CD8-positive, alpha-beta memory T cell (primary cell): ENCODE measurements around the gene KMT2E. TPM values are rescaled to one million over a fixed set of nuclear protein-coding genes. Genes with fewer than 3 reads are reported as not detected.
"Not testable (repeated sequence)": the region's sequence is repeated elsewhere in the genome, so short reads cannot be mapped to it uniquely, and the experiment has no call there.

Experiments used
- CTCF ChIA-PET: fragments of 350-600 bp; sonication (Branson Sonifier 250); formaldehyde crosslinking; loops from one replicate; lab custom pipeline; 2021; ENCODE audit warnings: antibody characterized with exemption; lab: Charles Lee
- POLR2A ChIA-PET: fragments of 350-600 bp; sonication (Branson Sonifier 250); formaldehyde crosslinking; loops from one replicate; lab custom pipeline; 2021; ENCODE audit warnings: antibody characterized with exemption; lab: Charles Lee
- DNase-seq, 5 donors: peaks; one replicate each; pipeline versions ENCODE4 v3.0.0 to v3.0.0-alpha.2; 2020 to 2022; ENCODE audit warnings: mixed read lengths in 1 of 5
- H3K27ac ChIP-seq: one replicate; pipeline ENCODE4 v1.7.0; 2013; ENCODE audit warnings: low read depth, mild to moderate bottlenecking, low read length, moderate library complexity
- H3K27me3 ChIP-seq: 2 replicates; pipeline ENCODE4 v1.7.0; 2013; ENCODE audit warnings: low read length, mild to moderate bottlenecking; ENCODE audit not compliant: insufficient read depth, poor library complexity, severe bottlenecking
- H3K36me3 ChIP-seq: 2 replicates; pipeline ENCODE4 v1.7.0; 2013; ENCODE audit warnings: mild to moderate bottlenecking, low read length, moderate library complexity; ENCODE audit not compliant: insufficient read depth
- H3K4me1 ChIP-seq: 2 replicates; pipeline ENCODE4 v1.7.0; 2013; ENCODE audit warnings: mild to moderate bottlenecking, low read length, moderate library complexity; ENCODE audit not compliant: insufficient read depth
- H3K4me3 ChIP-seq: 2 replicates; pipeline ENCODE4 v1.7.0; 2013; ENCODE audit warnings: mild to moderate bottlenecking, low read length
- H3K9me3 ChIP-seq: 2 replicates; pipeline ENCODE4 v1.7.0; 2013; ENCODE audit warnings: mild to moderate bottlenecking, low read length
- H3K27ac Mint-ChIP-seq, 8 donors: one replicate each; pipeline ENCODE4 v1.8.0; 2020 to 2021; ENCODE audit warnings: mixed read lengths in 8 of 8, mild to moderate bottlenecking in 6 of 8, inconsistent platforms in 3 of 8, moderate library complexity in 3 of 8
- H3K27me3 Mint-ChIP-seq, 2 donors: one replicate each; pipeline ENCODE4 v1.8.0; 2020 to 2021; ENCODE audit warnings: mixed read lengths in 2 of 2, mild to moderate bottlenecking in 1 of 2, moderate library complexity in 1 of 2
- H3K36me3 Mint-ChIP-seq, 3 donors: one replicate each; pipeline ENCODE4 v1.8.0; 2020 to 2021; ENCODE audit warnings: mixed read lengths in 3 of 3, inconsistent platforms in 1 of 3, mild to moderate bottlenecking in 1 of 3
- H3K4me1 Mint-ChIP-seq, 3 donors: one replicate each; pipeline ENCODE4 v1.8.0; 2020 to 2021; ENCODE audit warnings: mixed read lengths in 3 of 3, inconsistent platforms in 1 of 3, mild to moderate bottlenecking in 1 of 3
- H3K4me3 Mint-ChIP-seq, 7 donors: one replicate each; pipeline ENCODE4 v1.8.0; 2020 to 2021; ENCODE audit warnings: mixed read lengths in 7 of 7, mild to moderate bottlenecking in 6 of 7, moderate library complexity in 4 of 7, inconsistent platforms in 2 of 7
- H3K9me3 Mint-ChIP-seq, 5 donors: one replicate each; pipeline ENCODE4 v1.8.0; 2020 to 2022; ENCODE audit warnings: mixed read lengths in 5 of 5, mild to moderate bottlenecking in 3 of 5, moderate library complexity in 2 of 5, inconsistent platforms in 1 of 5
- polyA plus RNA-seq: library from polyadenylated mRNA; unstranded; fragments of 300-500 nt; fragmentation: Illumina TruSeq; gene quantifications from one replicate; pipeline ENCODE4 v1.2.3, GENCODE V29; 2021
- total RNA-seq, 2 experiments: library from RNA; stranded (reverse); gene quantifications; one replicate each; pipeline ENCODE4 v1.2.3, GENCODE V29; 2021

The KMT2E gene
- total and polyA plus RNA-seq, 3 experiments from 2014 or later: 81.0 to 237 (median 87.5) TPM

GRCh38 chr7:105028941-105029340, 14.9 kb downstream of the KMT2E start:
- H3K27ac ChIP-seq: not testable (repeated sequence)
- POLR2A ChIA-PET: interaction anchor here (0.8 kb wide), 1 partner anchor 15 kb away, joined by 4 read pairs; the partner anchor contains the start of gene KMT2E

DNA sequence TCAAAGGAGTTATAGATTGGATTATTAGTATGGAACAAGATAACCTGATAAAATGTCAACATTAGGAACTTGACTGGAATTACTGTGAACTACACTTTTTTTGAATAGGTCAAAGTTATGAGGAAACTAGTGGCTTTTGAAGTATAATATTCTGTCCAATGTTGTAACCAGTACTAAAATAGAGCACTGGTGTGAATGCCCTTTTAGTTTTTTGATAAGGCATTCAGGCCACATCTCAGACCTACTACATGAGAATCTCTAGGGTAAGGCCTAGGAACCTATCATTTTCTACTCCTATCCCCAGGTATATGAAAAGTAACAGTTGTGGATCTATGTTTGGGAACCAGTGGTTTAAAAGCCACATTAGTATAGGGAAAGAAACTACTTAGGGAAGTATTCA, 16.4 kb downstream of the KMT2E start:
- Mint-ChIP-seq H3K9me3 (no peaks in the 10 kb centered on the region), H3K36me3 (peaks cover 0 to 22% (median 2%) of the 10 kb centered on the region in 3 donors), H3K4me1 (peaks cover 66 to 90% (median 80%) of the 10 kb centered on the region in 3 donors), H3K27me3 (no peaks in the 10 kb centered on the region), H3K4me3 (peak overlapping the region in 4 of 7 donors; percentile 1 to 46 (median 24)), H3K27ac (peak overlapping the region in 6 of 8 donors; percentile 4 to 91 (median 28))
- Histone ChIP-seq H3K4me3 (no peak overlapping the region), H3K27me3 (no peaks in the 10 kb centered on the region), H3K9me3 (no peaks in the 10 kb centered on the region), H3K36me3 (no peaks in the 10 kb centered on the region), H3K27ac (no peak overlapping the region), H3K4me1 (peaks cover 69% of the 10 kb centered on the region)
- CTCF ChIA-PET: no interaction called here
- no peak for DNase-seq
- POLR2A ChIA-PET: no interaction called here

More at GRCh38 chr7:105028941-105029340, 14.9 kb downstream of the KMT2E start:
- not testable (repeated sequence) for H3K4me3 ChIP-seq, H3K9me3 Mint-ChIP-seq, H3K27me3 ChIP-seq, H3K36me3 ChIP-seq, H3K9me3 ChIP-seq, H3K27me3 Mint-ChIP-seq, DNase-seq
- H3K27ac Mint-ChIP-seq: peak overlapping the region in 6 of 8 donors; percentile 9 to 79 (median 47)
- H3K4me3 Mint-ChIP-seq: peak overlapping the region in 4 of 7 donors; percentile 27 to 78 (median 44)
- peaks cover 0 to 22% (median 2%) of the 10 kb centered on the region in 3 donors for H3K36me3 Mint-ChIP-seq
- peaks cover 73 to 95% (median 88%) of the 10 kb centered on the region in 3 donors for H3K4me1 Mint-ChIP-seq
- CTCF ChIA-PET: interaction anchor here (1.0 to 1.6 kb wide), 3 partner anchors 9 to 48 kb away, joined by 3 to 8 read pairs (median 3); partner anchors contain the start of gene KMT2E
- peaks cover 77% of the 10 kb centered on the region for H3K4me1 ChIP-seq

DNA sequence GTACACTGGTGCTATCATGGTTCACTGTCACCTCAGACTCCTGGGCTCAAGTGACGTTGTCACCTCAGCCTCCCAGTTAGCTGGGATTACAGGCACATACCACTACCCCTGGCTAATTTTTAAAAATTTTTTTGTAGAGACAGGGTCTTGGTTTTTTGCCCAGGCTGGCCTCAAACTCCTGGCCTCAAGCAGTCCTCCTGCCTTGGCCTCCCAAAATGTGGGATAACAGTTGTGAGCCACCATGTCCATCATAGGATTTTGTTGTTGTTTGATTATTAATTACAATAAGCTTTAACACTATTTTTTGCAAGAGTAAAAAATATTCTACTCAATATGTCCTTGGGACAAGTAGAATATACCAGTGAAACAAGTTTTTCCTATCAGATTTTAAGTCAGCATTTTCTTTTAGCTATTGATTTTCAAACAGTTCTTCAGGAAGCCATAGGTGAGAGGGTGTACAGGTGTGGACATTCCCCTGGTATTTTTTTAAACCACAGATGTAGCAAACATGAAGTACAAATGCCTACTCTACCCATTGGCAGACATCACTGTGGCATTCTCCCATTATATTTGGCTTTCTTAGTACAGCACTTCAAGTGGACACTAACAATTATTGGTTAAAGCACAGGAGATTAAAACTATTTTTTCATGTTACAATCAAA, 18.7 kb downstream of the KMT2E start:
- H3K9me3 ChIP-seq: no peaks in the 10 kb centered on the region
- H3K4me1 ChIP-seq: peaks cover 62% of the 10 kb centered on the region
- H3K4me3 ChIP-seq: no peak overlapping the region
- H3K27ac ChIP-seq: no peak overlapping the region
- H3K36me3 Mint-ChIP-seq: peaks cover 0 to 30% (median 2%) of the 10 kb centered on the region in 3 donors
- no peaks in the 10 kb centered on the region for H3K9me3 Mint-ChIP-seq
- no peaks in the 10 kb centered on the region for H3K27me3 ChIP-seq
- no peaks in the 10 kb centered on the region for H3K36me3 ChIP-seq
- H3K4me3 Mint-ChIP-seq: peak overlapping the region in 4 of 7 donors; percentile 4 to 34 (median 12)
- H3K4me1 Mint-ChIP-seq: peaks cover 62 to 89% (median 78%) of the 10 kb centered on the region in 3 donors
- ChIA-PET POLR2A (interaction anchor here (1.1 kb wide), 1 partner anchor 15 kb away, joined by 5 read pairs; no protein-coding TSS in a partner anchor), CTCF (interaction anchor here (1.2 kb wide), 1 partner anchor 53 kb away, joined by 3 read pairs; no protein-coding TSS in a partner anchor)
- DNase-seq: no peak
- H3K27me3 Mint-ChIP-seq: no peaks in the 10 kb centered on the region
- peak overlapping the region in 5 of 8 donors; percentile 12 to 62 (median 47) for H3K27ac Mint-ChIP-seq

DNA sequence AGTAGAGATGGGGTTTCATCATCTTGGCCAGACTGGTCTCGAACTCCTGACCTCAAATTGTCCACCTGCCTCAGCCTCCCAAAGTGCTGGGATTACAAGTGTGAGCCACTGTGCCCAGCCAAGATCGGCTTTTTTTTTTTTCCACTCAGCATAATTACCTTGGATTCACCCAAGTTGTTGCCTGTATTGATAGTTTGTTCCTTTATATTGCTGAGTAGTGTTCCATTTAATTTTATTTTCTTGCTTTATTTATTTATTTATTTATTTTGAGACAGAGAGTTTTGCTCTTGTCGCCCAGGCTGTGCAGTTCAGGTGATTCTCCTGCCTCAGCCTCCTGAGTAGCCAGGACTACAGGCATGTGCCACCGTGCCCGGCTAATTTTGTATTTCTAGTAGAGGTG, 21.3 kb downstream of the KMT2E start:
- H3K4me3 ChIP-seq: no peak overlapping the region
- DNase-seq: no peak
- Mint-ChIP-seq H3K27me3 (no peaks in the 10 kb centered on the region), H3K36me3 (peaks cover 0 to 36% (median 3%) of the 10 kb centered on the region in 3 donors), H3K9me3 (no peaks in the 10 kb centered on the region), H3K27ac (peak overlapping the region in 7 of 8 donors; percentile 2 to 87 (median 56)), H3K4me3 (peak overlapping the region in 3 of 7 donors; percentile 40 to 68 (median 59)), H3K4me1 (peaks cover 56 to 89% (median 79%) of the 10 kb centered on the region in 3 donors)
- POLR2A ChIA-PET: interaction anchor here (0.7 kb wide), 1 partner anchor 10 kb away, joined by 3 read pairs; no protein-coding TSS in a partner anchor
- CTCF ChIA-PET: interaction anchor here (0.7 kb wide), 1 partner anchor 24 kb away, joined by 3 read pairs; no protein-coding TSS in a partner anchor
- H3K27ac ChIP-seq: no peak overlapping the region
- peaks cover 47% of the 10 kb centered on the region for H3K4me1 ChIP-seq
- no peaks in the 10 kb centered on the region for H3K36me3 ChIP-seq
- H3K27me3 ChIP-seq: no peaks in the 10 kb centered on the region
- no peaks in the 10 kb centered on the region for H3K9me3 ChIP-seq

DNA sequence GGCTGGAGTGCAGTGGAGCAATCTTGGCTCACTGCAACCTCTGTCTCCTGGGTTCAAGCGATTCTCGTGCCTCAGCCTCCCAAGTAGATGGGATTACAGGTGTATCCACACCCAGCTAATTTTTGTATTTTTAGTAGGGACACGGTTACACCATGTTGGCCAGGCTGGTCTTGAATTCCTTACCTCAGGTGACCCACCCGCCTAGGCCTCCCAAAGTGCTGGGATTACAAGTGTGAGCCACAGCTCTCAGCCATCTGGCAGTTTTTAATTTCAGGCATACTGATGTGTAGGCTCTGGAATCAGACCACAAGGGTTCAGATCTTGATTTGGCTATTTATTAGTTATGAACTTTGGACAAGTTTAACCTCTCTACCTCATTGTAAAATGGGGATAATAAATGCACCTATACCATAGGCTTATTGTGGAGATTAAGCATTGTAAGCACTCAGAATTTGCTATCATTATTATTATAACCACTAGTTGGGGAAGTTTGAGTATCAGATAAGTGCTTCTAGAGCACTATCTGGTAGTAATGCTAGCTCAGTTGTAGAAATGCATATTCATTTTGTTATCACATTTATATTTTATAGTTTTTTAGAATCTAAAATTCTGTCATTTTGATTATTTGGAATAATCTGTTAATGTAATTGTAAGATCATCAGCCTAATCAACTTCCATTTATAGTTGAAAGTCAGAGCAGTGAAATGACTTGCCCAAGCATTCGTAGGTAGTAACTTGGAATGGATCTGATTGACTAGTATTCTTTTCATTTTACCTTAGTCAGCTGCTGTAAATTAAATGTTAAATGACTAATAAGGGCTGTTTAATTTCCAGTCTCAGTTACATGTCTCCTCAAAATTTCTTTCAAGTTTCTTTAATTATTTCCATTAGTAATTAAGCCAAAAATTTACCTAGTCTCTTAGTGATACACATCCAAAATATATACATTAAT, 22.5 kb downstream of the KMT2E start:
- H3K4me1 Mint-ChIP-seq: peaks cover 56 to 89% (median 81%) of the 10 kb centered on the region in 3 donors
- H3K27me3 Mint-ChIP-seq: no peaks in the 10 kb centered on the region
- POLR2A ChIA-PET: interaction anchor here (0.7 to 0.9 kb wide), 2 partner anchors 9 to 20 kb away, joined by 3 to 4 read pairs; no protein-coding TSS in a partner anchor
- Histone ChIP-seq H3K4me1 (peaks cover 50% of the 10 kb centered on the region), H3K4me3 (no peak overlapping the region), H3K36me3 (no peaks in the 10 kb centered on the region), H3K27me3 (no peaks in the 10 kb centered on the region), H3K9me3 (no peaks in the 10 kb centered on the region), H3K27ac (no peak overlapping the region)
- no peaks in the 10 kb centered on the region for H3K9me3 Mint-ChIP-seq
- H3K4me3 Mint-ChIP-seq: peak overlapping the region in 4 of 7 donors; percentile 23 to 59 (median 40)
- H3K27ac Mint-ChIP-seq: peak overlapping the region in 7 of 8 donors; percentile 2 to 87 (median 56)
- no peak for DNase-seq
- peaks cover 0 to 45% (median 3%) of the 10 kb centered on the region in 3 donors for H3K36me3 Mint-ChIP-seq
- CTCF ChIA-PET: interaction anchor here (0.7 to 1.9 kb wide), 2 partner anchors 19 to 26 kb away, joined by 3 to 7 read pairs; no protein-coding TSS in a partner anchor

DNA sequence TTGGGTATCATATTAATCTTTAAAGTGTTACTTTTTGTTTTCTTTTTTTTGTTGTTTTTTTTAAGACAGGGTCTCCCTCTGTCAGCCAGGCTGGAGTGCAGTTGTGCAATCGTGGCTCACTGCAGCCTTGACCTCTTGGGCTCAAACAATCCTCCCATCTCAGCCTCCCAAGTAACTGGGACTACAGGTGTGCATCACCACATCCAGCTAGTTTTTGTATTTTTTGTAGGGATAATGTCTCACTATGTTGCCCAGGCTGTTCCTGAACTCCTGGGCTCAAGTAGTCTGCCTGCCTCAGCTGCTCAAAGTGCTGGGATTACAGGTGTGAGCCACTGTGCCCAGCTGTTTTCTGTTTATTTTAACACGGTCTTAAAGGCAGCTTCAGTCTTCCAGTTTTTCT, 23.3 kb downstream of the KMT2E start:
- DNase-seq: no peak
- Mint-ChIP-seq H3K4me3 (peak overlapping the region in 6 of 7 donors; percentile 6 to 74 (median 53)), H3K27ac (peak overlapping the region; percentile 27 to 82 (median 64)), H3K4me1 (peaks cover 55 to 87% (median 76%) of the 10 kb centered on the region in 3 donors), H3K36me3 (peaks cover 0 to 50% (median 3%) of the 10 kb centered on the region in 3 donors), H3K27me3 (no peaks in the 10 kb centered on the region), H3K9me3 (no peaks in the 10 kb centered on the region)
- CTCF ChIA-PET: interaction anchor here (0.9 to 1.9 kb wide), 3 partner anchors 20 to 56 kb away, joined by 3 to 7 read pairs (median 4); no protein-coding TSS in a partner anchor
- Histone ChIP-seq H3K36me3 (peaks cover 6% of the 10 kb centered on the region), H3K27me3 (no peaks in the 10 kb centered on the region), H3K4me1 (peaks cover 50% of the 10 kb centered on the region), H3K4me3 (no peak overlapping the region), H3K9me3 (no peaks in the 10 kb centered on the region), H3K27ac (no peak overlapping the region)
- POLR2A ChIA-PET: interaction anchor here (0.7 to 1.1 kb wide), 3 partner anchors 19 to 33 kb away, joined by 3 to 6 read pairs (median 5); no protein-coding TSS in a partner anchor

GRCh38 chr7:105044449-105045070, 30.6 kb downstream of the KMT2E start:
- Histone ChIP-seq H3K27ac (no peak overlapping the region), H3K9me3 (no peaks in the 10 kb centered on the region), H3K4me1 (peaks cover 33% of the 10 kb centered on the region), H3K27me3 (no peaks in the 10 kb centered on the region), H3K36me3 (peaks cover 41% of the 10 kb centered on the region), H3K4me3 (no peak overlapping the region)
- POLR2A ChIA-PET: interaction anchor here (0.6 kb wide), 1 partner anchor 37 kb away, joined by 7 read pairs; no protein-coding TSS in a partner anchor
- Mint-ChIP-seq H3K36me3 (peaks cover 0 to 80% (median 3%) of the 10 kb centered on the region in 3 donors), H3K27ac (peak overlapping the region in 6 of 8 donors; percentile 17 to 83 (median 54)), H3K4me3 (peak overlapping the region in 2 of 7 donors; percentile 8 to 10), H3K9me3 (no peaks in the 10 kb centered on the region), H3K27me3 (no peaks in the 10 kb centered on the region), H3K4me1 (peaks cover 48 to 75% (median 69%) of the 10 kb centered on the region in 3 donors)
- CTCF ChIA-PET: interaction anchor here (5.8 kb wide), 1 partner anchor 62 kb away, joined by 46 read pairs; no protein-coding TSS in a partner anchor
- DNase-seq: no peak
